ENCODE measurements around the gene HPN.

The HPN gene

DNA sequence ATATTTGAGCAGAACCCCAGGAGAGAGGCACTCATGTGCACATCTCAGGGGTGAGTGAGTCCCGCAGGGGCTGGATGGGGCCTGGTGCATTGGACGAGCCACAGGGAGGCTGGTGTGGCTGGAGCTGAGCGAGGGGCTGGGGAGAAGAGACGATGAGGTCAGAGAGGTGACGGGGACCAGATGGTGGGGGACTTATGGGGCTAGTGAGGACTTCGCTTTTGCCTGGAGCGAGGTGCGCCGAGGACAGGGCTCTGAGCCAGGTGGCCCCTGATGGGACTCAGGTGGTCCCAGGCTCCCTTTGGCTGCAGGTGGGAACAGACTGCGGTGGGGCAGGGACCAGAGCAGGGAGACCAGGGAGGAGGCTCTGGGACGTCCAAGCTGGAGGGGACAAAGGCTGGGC lies 67.2 kb downstream of the HPN start:
- DNase-seq: no peak

DNA sequence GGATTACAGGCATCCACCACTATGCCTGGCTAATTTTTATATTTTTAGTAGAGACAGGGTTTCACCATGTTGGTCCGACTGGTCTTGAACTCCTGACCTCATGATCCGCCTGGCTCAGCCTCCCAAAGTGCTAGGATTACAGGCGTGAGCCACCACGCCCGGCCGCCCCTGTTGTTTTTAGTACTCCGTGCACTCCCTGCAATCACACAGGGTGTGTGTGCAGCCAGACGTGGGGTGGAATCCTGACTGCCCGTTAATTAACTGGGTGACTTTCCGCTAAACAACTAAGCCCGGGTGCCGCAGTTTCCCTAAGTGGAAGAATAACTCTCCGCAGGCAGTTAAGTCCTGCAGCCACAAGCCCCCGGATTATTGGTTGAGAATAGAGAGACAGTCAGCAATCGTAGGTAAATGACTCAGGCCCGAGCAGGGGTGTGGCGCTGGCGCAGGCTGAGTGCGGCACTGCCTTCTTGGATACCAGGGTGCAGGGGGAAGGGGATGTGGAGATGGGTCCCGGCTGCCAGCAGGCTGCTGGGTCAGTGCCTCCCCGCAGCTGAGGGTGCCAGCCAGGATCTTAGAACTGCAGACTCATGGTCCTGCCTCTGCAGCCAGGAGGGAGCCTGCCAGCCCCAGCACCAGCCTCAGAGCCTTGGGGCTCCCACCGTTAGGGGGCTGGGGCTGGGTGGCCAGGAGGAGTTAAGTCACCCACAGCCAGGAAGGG lies 68.0 kb downstream of the HPN start:
- DNase-seq: no peak

DNA sequence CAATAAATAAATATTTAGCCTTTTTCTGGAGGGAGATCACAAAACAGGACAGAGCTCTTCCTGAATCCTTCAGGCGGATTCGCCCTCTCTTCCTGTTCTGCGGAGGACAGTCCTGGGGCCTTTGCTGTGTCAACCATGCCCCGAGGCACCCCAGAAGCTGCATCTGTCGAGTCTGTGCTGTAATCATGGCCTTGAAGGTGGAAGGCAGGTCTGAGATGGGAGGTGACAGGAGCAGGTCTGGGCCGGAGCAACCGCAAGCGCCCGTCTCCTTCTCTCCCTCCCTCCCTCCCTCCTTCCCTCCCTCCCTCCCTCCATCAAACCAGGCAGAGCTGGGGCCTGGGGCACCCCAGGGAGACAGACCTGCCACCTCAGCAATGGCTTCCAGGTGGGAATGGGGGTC lies 69.5 kb downstream of the HPN start:
- no peak for DNase-seq

DNA sequence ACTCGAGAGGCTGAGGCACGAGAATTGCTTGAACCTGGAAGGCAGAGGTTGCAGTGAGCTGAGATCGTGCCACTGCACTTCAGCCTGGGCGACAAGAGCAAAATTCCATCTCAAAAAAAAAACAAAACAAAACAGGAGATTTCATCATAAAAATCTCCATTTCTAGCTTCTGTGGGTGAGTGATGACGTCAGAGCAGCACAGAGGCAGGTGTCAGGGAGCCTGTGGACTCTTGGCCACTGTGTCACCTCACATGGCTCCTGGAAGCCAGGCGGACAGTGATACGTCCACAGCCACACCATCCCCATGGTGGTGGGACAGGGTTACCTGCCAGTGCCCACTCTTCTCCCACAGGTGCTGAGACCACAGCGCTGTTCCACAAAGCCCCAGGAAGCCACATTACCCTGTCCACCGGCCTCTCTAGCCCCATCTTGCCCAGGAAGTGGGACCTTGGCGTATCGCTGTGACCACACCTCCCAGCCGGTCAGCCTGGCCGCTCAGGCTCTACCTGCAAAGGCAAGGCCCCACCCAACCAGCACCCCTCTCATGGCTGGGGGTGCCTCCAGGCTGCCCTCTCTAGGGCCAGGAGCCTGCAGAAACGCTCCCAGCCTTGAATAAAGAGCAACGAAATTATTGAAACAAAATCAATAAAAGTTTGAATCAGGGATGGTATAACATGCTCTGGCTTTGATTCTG lies 71.6 kb downstream of the HPN start:
- no peak for DNase-seq

DNA sequence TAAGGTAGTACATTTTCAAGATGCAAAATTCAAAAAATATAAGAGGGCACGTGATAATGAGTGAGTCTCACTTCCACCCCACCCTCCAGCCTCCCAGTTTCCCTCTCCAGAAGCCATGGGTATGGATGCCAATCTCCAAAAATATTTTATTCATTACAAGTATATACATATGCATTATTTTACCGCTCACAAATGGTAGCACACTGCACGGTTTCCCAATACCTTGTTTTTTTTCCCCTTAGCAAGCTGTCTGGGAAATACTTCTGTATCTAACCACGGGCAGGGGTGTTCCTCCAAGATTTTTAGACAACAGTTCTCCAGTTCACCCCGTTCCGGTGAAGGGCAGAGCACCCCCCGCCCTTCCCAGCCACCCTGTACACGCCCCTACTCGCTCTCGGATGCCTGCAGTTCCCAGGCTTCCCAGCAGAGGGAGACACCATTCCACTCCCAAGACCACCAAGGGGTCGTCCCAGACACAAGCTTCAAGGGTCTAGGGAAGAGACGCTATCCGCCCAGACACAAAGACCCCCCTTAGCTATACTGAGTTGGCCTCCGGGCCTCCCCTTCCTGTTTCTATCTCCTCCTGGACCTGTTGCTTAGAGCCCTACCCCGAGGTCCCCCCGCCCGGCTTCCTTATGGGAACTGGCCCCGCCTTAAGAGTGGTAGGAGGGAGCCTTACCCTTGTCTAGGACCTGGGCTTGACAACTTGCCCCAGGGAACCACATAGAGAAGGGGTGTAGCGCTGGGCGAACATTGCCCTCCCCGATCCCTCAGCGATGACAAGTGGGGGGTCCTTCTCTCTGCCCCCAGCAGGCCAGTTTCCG lies 73.0 kb downstream of the HPN start:
- DNase-seq: peak; percentile 58 to 73

DNA sequence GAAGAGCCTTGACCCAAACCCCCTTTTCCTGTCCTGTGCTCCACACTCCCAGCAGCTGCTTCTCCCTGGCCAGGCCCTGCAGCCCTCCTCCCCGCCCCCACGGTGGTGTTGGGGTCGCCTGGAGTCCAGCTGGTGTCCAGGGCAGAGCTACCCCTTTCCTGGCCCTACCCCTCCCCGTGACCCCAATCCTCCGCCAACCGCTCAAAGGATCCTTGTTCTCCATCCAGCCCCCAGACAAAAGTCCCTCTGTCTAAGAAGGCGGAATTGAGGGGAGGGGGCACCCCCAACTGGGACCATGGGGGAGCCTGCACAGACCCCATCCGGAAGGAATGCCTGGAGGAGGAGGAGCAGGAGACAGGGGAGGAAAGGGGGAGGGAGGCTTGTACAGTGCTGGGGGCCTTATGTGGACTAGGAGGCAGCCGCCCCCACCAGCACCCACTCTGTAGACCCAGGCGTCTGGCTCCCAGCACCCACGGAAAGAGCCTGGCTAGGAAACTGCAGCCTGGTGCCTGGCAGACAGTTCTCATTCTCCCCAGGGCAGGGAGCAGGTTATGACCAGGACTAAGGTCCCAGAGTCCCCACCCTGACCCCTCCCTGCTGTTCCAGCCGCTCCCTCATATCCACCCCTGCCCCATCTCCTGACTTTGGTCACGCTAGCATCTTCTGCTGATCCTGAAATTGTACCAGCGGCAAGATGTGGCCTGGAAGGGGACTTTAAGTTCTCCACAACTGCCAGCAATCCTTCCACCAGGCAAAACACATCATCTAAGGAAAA lies 73.8 kb downstream of the HPN start, which contains the start of gene FXYD3:
Gene FXYD3 (plus strand): TSS at position 647 of the 775 bp plus-strand sequence. CDS start 3,554 bp downstream, outside the sequence.
- no peak for DNase-seq

Measured in CD4-positive, alpha-beta T cell treated with Interferon alpha-2 for 1 hour (primary cell).